Activated T-cell treated with anti-CD3 and anti-CD28 coated beads, Interleukin-2, amount 50 U/mL, for 72 hours (primary cell): ENCODE measurements around the gene FBXO8. TPM values are rescaled to one million over a fixed set of nuclear protein-coding genes. Genes with fewer than 3 reads are reported as not detected.
"Not testable (repeated sequence)": the region's sequence is repeated elsewhere in the genome, so short reads cannot be mapped to it uniquely, and the experiment has no call there.

Experiments used
- ATAC-seq, 2 donors: fragments of 150-1000 bp; cut with Tn5 transposase; replicated peaks in 1 of 2; 2 replicates each; pipeline ENCODE4 v1.10.0; 2021; ENCODE audit warnings: moderate library complexity in 2 of 2, mild to moderate bottlenecking in 1 of 2
- DNase-seq, 2 donors: peaks; one replicate each; pipeline ENCODE4 v3.0.0; 2021 to 2022; ENCODE audit warnings: mixed read lengths in 1 of 2
- H3K27ac Mint-ChIP-seq: one replicate; pipeline ENCODE4 v1.8.0; 2022; ENCODE audit warnings: mild to moderate bottlenecking, moderate library complexity, mixed read lengths
- H3K27me3 Mint-ChIP-seq: one replicate; pipeline ENCODE4 v1.8.0; 2022; ENCODE audit warnings: low read depth, mixed read lengths
- H3K36me3 Mint-ChIP-seq, 2 donors: one replicate each; pipeline ENCODE4 v1.8.0; 2022; ENCODE audit warnings: mixed read lengths in 2 of 2, mild to moderate bottlenecking in 1 of 2; ENCODE audit not compliant: insufficient read depth in 2 of 2
- H3K4me1 Mint-ChIP-seq: one replicate; pipeline ENCODE4 v1.8.0; 2022; ENCODE audit warnings: low read depth, mixed read lengths
- H3K4me3 Mint-ChIP-seq, 2 donors: one replicate each; pipeline ENCODE4 v1.8.0; 2022; ENCODE audit warnings: mild to moderate bottlenecking in 2 of 2, mixed read lengths in 2 of 2, moderate library complexity in 2 of 2
- H3K9me3 Mint-ChIP-seq, 2 donors: one replicate each; pipeline ENCODE4 v1.8.0; 2022; ENCODE audit warnings: mixed read lengths in 2 of 2
- total RNA-seq, 2 donors: library from RNA; stranded (reverse); gene quantifications; one replicate each; pipeline ENCODE4 v1.2.3, GENCODE V29; 2022

The FBXO8 gene
- total RNA-seq, 2 donors from 2014 or later = 25.5 to 26.0 TPM

GRCh38 chr4:174312993-174313392, 29.5 kb upstream of the FBXO8 start:
- Mint-ChIP-seq H3K9me3 (no peaks in the 10 kb centered on the region), H3K27me3 (no peaks in the 10 kb centered on the region), H3K4me3 (no peak overlapping the region), H3K36me3 (peaks cover 0 to 7% of the 10 kb centered on the region in 2 donors), H3K27ac (peak overlapping the region; percentile 47), H3K4me1 (no peaks in the 10 kb centered on the region)
- DNase-seq = no peak
- no peak for ATAC-seq

- no peaks in the 10 kb centered on the region for H3K27me3 Mint-ChIP-seq
- H3K4me1 Mint-ChIP-seq = no peaks in the 10 kb centered on the region
- H3K27ac Mint-ChIP-seq = no peak overlapping the region
- peaks cover 3 to 15% of the 10 kb centered on the region in 2 donors for H3K36me3 Mint-ChIP-seq
- no peak for DNase-seq
- H3K4me3 Mint-ChIP-seq = no peak overlapping the region
- no peak for ATAC-seq
- no peaks in the 10 kb centered on the region for H3K9me3 Mint-ChIP-seq
Measured at GRCh38 chr4:174307694-174308093, 24.2 kb upstream of the FBXO8 start.

GRCh38 chr4:174305961-174306360, 22.5 kb upstream of the FBXO8 start:
- Mint-ChIP-seq H3K4me3 (no peak overlapping the region), H3K27ac (no peak overlapping the region), H3K9me3 (no peaks in the 10 kb centered on the region), H3K4me1 (no peaks in the 10 kb centered on the region), H3K27me3 (no peaks in the 10 kb centered on the region), H3K36me3 (peaks cover 3 to 18% of the 10 kb centered on the region in 2 donors)
- ATAC-seq (no peak), DNase-seq (no peak)

DNA sequence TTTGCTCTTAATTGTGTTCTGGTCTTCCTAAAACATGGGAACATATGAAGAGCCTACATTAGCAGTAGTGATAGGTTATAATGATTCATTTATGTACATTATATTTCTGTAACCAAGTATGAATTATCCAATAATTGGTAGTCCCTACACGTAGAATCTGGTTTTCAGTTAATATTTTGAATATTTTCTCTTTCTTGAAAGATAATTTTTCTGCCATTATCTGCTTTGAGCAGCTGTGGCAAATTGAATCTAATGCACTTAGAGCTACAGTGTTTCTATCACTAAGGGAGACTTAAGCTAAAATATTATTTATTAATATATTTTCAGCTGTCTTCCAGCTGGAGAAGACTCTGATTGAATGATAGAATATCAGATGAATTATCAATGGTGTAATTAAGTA, 21.2 kb upstream of the FBXO8 start:
- Mint-ChIP-seq H3K4me3 (no peak overlapping the region), H3K36me3 (peaks cover 3 to 22% of the 10 kb centered on the region in 2 donors), H3K27me3 (no peaks in the 10 kb centered on the region), H3K4me1 (no peaks in the 10 kb centered on the region), H3K27ac (no peak overlapping the region), H3K9me3 (no peaks in the 10 kb centered on the region)
- DNase-seq = no peak
- no peak for ATAC-seq

GRCh38 chr4:174303687-174304086, 20.2 kb upstream of the FBXO8 start:
- Mint-ChIP-seq H3K36me3 (peaks cover 3 to 26% of the 10 kb centered on the region in 2 donors), H3K4me3 (no peak overlapping the region), H3K9me3 (no peaks in the 10 kb centered on the region), H3K4me1 (no peaks in the 10 kb centered on the region), H3K27me3 (no peaks in the 10 kb centered on the region), H3K27ac (no peak overlapping the region)
- DNase-seq = no peak
- no peak for ATAC-seq

GRCh38 chr4:174295142-174295541, 11.7 kb upstream of the FBXO8 start:
- not testable (repeated sequence) for H3K4me1 Mint-ChIP-seq, DNase-seq, H3K27me3 Mint-ChIP-seq, H3K27ac Mint-ChIP-seq, ATAC-seq, H3K9me3 Mint-ChIP-seq, H3K4me3 Mint-ChIP-seq
- peaks cover 16 to 28% of the 10 kb centered on the region in 2 donors for H3K36me3 Mint-ChIP-seq

DNA sequence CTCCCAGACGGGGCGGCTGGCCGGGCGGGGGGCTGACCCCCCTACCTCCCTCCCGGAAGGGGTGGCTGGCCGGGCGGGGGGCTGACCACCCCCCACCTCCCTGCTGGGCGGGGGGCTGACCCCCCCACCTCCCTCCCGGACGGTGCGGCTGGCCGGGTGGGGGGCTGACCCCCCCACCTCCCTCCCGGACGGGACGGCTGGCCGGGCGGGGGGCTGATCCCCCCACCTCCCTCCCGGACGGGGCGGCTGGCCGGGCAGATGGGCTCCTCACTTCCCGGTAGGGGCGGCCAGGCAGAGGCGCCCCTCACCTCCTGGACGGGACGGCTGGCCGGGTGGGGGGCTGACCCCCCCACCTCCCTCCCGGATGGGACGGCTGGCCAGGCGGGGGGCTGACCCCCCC, 11.2 kb upstream of the FBXO8 start:
- peaks cover 16 to 23% of the 10 kb centered on the region in 2 donors for H3K36me3 Mint-ChIP-seq
- H3K27me3 Mint-ChIP-seq, H3K4me1 Mint-ChIP-seq, H3K4me3 Mint-ChIP-seq, DNase-seq, H3K27ac Mint-ChIP-seq, ATAC-seq, H3K9me3 Mint-ChIP-seq: not testable (repeated sequence)

GRCh38 chr4:174292473-174292872, 9.0 kb upstream of the FBXO8 start:
- Mint-ChIP-seq H3K27ac (no peak overlapping the region), H3K4me1 (peaks cover 9% of the 10 kb centered on the region), H3K27me3 (no peaks in the 10 kb centered on the region), H3K4me3 (no peak overlapping the region), H3K9me3 (peaks cover 1 to 9% of the 10 kb centered on the region in 2 donors), H3K36me3 (peaks cover 16 to 17% of the 10 kb centered on the region in 2 donors)
- no peak for DNase-seq
- ATAC-seq = no peak

- Mint-ChIP-seq H3K27me3 (no peaks in the 10 kb centered on the region), H3K27ac (no peak overlapping the region)
Measured at GRCh38 chr4:174286870-174287269, 3.4 kb upstream of the FBXO8 start.

GRCh38 chr4:174284487-174284886, 1.0 kb upstream of the FBXO8 start:
- peak overlapping the region; percentile 90 to 99 for H3K4me3 Mint-ChIP-seq
- peak overlapping the region; percentile 98 for H3K27ac Mint-ChIP-seq
- no peaks in the 10 kb centered on the region for H3K9me3 Mint-ChIP-seq
- H3K4me1 Mint-ChIP-seq = peaks cover 57% of the 10 kb centered on the region
- DNase-seq (no peak), ATAC-seq (no peak)
- H3K27me3 Mint-ChIP-seq = no peaks in the 10 kb centered on the region
- H3K36me3 Mint-ChIP-seq = peaks cover 4 to 5% of the 10 kb centered on the region in 2 donors

More at GRCh38 chr4:174286870-174287269, 3.4 kb upstream of the FBXO8 start:
- ATAC-seq (no peak), DNase-seq (no peak)
- H3K4me3 Mint-ChIP-seq = no peak overlapping the region
- H3K36me3 Mint-ChIP-seq = peaks cover 3 to 7% of the 10 kb centered on the region in 2 donors
- H3K9me3 Mint-ChIP-seq = peaks cover 0 to 4% of the 10 kb centered on the region in 2 donors
- H3K4me1 Mint-ChIP-seq = peaks cover 33% of the 10 kb centered on the region

DNA sequence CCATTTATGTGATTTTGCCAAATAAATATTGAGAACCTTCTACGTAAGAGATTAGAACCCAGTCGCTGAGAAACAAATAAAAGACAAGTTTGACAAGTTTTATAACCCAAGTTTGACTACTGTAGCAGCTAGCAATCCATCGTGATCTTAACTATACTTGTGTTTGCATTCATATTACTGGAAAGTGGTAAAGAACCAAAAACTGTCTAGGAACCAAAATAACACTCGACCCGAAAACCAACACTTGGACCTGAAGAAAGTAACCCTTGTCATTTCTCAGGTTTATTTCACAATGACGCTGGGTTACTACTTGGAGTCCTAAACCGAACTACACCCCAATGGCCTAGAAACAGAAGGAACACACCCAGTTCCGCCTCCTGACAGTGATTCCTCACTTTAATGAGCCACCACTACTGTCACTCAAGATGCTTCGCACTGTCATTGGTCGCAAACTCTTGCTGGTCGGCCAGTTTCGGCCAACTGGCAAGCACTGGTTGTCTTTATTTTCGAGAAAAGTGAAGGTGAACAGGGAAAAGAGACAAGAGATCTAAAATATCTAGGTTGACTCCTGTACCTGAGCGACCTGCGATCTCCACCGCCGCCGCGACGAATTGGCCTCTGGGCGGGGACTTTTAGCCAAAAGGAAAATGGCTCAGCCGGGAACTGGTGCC, 496 bp downstream of the FBXO8 start:
- Mint-ChIP-seq H3K4me3 (peak overlapping the region; percentile 90 to 99), H3K27me3 (no peaks in the 10 kb centered on the region), H3K9me3 (peaks cover 0 to 2% of the 10 kb centered on the region in 2 donors), H3K27ac (peak overlapping the region; percentile 98), H3K36me3 (peaks cover 5 to 6% of the 10 kb centered on the region in 2 donors), H3K4me1 (peaks cover 72% of the 10 kb centered on the region)
- peak; percentile 98 for ATAC-seq
- peak; percentile 75 to 82 for DNase-seq

- Mint-ChIP-seq H3K27me3 (no peaks in the 10 kb centered on the region), H3K4me3 (peak overlapping the region; percentile 90 to 99), H3K27ac (no peak overlapping the region), H3K36me3 (peaks cover 5 to 6% of the 10 kb centered on the region in 2 donors), H3K9me3 (peaks cover 0 to 2% of the 10 kb centered on the region in 2 donors), H3K4me1 (peaks cover 79% of the 10 kb centered on the region)
- DNase-seq (no peak), ATAC-seq (no peak)
Measured at GRCh38 chr4:174281901-174282300, 1.6 kb downstream of the FBXO8 start.

DNA sequence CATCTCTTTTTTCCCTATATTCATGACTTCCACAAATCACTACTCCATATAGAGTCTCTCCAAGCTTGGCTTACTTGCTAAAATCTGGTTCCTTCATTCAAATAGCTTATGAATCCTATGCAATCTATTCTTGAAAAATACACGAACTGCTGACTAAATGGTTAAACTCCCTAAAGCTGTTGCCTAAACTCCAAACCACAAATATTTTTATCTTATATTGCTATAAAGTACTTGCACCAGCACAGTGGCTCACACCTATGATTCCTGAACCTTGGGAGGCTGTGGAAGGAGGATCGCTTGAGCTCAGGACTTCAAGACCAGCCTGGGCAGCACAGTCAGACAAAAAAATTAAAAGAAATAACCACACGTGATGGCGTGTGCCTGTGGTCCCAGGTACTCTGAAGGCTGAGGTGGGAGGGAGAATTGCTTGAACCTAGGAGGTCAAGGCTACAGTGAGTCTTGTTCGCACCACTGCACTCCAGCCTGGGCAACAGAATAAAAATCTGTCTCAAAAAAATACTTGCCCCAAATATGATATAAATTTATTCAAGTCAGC, 2.2 kb downstream of the FBXO8 start:
- H3K9me3 Mint-ChIP-seq = peaks cover 0 to 2% of the 10 kb centered on the region in 2 donors
- peaks cover 79% of the 10 kb centered on the region for H3K4me1 Mint-ChIP-seq
- H3K36me3 Mint-ChIP-seq = peaks cover 5 to 6% of the 10 kb centered on the region in 2 donors
- H3K27ac Mint-ChIP-seq = peak overlapping the region; percentile 68
- DNase-seq = no peak
- H3K4me3 Mint-ChIP-seq = peak overlapping the region; percentile 34 to 59
- H3K27me3 Mint-ChIP-seq = no peaks in the 10 kb centered on the region
- ATAC-seq = no peak
